Measurements from ENCODE around the gene SYT13. TPM values are rescaled to one million over a fixed set of nuclear protein-coding genes. Genes with fewer than 3 reads are reported as not detected.

Gene SYT13
- total and polyA plus RNA-seq, 10 of the 15 experiments (the other 5 are each of a cell fraction or from before 2014, with no cell fraction given) = not detected

DNA sequence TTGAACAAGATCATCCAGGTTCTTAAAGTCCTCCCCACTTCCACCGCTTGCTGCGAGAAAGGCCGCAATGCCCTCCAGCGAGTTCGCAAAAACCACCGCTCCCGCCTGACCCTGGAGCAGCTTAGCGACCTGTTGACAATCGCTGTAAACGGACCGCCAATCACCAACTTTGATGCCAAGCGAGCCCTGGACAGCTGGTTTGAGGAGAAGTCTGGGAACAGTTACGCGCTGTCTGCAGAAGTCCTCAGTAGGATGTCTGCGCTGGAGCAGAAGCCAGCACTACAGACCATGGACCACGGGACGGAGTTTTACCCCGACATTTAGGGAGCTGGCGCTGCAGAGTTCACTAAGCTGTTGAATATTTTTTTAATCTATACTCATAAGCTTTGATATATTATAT lies 58.3 kb downstream of the SYT13 start:
- in situ Hi-C loops (cut with MboI) (no loop called here), intact Hi-C loops (cut with micrococcal nuclease; ENCODE audit: unreplicated experiment) (no loop called here)
- DNase-seq (ENCODE audit: low read depth, low spot score) (no peak), FAIRE-seq (no peak), ATAC-seq (no peak)
- ChIA-PET RAD21 (ENCODE audit: unreplicated experiment) (no interaction called here), SMC1A (ENCODE audit: uncharacterized antibody, unreplicated experiment) (no interaction called here), CTCF (interaction anchor here (1.2 to 1.5 kb wide), 2 partner anchors 10 to 17 kb away, joined by 3 read pairs; no protein-coding TSS in a partner anchor), POLR2A (no interaction called here)
- H3K79me2 ChIP-seq (ENCODE audit: control insufficient read depth, insufficient read depth, low read length) = no peaks in the 10 kb centered on the region
- H3K36me3 ChIP-seq (ENCODE audit: control insufficient read depth in 2 of 2, insufficient read depth in 2 of 2, low read length in 1 of 2) = no peaks in the 10 kb centered on the region; a peak in 1 of 4 replicates
- no peaks in the 10 kb centered on the region for H3K4me1 ChIP-seq (ENCODE audit: control insufficient read depth, insufficient read depth, low read length)
- TF ChIP-seq FOXK2 (IDR thresholded peaks at IDR 0.05) = no peak
- TF ChIP-seq TAF1 (IDR thresholded peaks at IDR 0.05; ENCODE audit: borderline replicate concordance, low read depth, low read length) = no peak
- no peak for TF ChIP-seq NFYB (IDR thresholded peaks at IDR 0.05; ENCODE audit: insufficient read depth, low read depth, low read length)
- no peak for TF ChIP-seq KAT2A (conservative IDR thresholded peaks at IDR 0.05; ENCODE audit: control insufficient read depth, low read depth, low read length)
- TF ChIP-seq MEF2B (IDR thresholded peaks at IDR 0.05; ENCODE audit: partially characterized antibody, poor library complexity, severe bottlenecking) = no peak
- no peak for TF ChIP-seq ZNF217 (IDR thresholded peaks at IDR 0.05)
- TF ChIP-seq, protein P1, sequence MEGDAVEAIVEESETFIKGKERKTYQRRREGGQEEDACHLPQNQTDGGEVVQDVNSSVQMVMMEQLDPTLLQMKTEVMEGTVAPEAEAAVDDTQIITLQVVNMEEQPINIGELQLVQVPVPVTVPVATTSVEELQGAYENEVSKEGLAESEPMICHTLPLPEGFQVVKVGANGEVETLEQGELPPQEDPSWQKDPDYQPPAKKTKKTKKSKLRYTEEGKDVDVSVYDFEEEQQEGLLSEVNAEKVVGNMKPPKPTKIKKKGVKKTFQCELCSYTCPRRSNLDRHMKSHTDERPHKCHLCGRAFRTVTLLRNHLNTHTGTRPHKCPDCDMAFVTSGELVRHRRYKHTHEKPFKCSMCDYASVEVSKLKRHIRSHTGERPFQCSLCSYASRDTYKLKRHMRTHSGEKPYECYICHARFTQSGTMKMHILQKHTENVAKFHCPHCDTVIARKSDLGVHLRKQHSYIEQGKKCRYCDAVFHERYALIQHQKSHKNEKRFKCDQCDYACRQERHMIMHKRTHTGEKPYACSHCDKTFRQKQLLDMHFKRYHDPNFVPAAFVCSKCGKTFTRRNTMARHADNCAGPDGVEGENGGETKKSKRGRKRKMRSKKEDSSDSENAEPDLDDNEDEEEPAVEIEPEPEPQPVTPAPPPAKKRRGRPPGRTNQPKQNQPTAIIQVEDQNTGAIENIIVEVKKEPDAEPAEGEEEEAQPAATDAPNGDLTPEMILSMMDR (IDR thresholded peaks at IDR 0.05 in 2 of 3, conservative IDR thresholded peaks at IDR 0.05 in 1 of 3; ENCODE audit: control insufficient read depth in 2 of 3, extremely low read depth in 1 of 3, insufficient read depth in 1 of 3, low read depth in 3 of 3, low read length in 3 of 3) = no peak
- no peak for TF ChIP-seq SUZ12 (IDR thresholded peaks at IDR 0.05; ENCODE audit: unreplicated experiment)
- no peak for TF ChIP-seq EZH2 (IDR thresholded peaks at IDR 0.05; ENCODE audit: borderline replicate concordance, control insufficient read depth, low read depth, low read length)
- no peak for TF ChIP-seq FOS (IDR thresholded peaks at IDR 0.05; ENCODE audit: borderline replicate concordance, extremely low read depth, insufficient read length)
- TF ChIP-seq, protein P2, sequence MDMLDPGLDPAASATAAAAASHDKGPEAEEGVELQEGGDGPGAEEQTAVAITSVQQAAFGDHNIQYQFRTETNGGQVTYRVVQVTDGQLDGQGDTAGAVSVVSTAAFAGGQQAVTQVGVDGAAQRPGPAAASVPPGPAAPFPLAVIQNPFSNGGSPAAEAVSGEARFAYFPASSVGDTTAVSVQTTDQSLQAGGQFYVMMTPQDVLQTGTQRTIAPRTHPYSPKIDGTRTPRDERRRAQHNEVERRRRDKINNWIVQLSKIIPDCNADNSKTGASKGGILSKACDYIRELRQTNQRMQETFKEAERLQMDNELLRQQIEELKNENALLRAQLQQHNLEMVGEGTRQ (IDR thresholded peaks at IDR 0.05; ENCODE audit: borderline replicate concordance, low read depth, low read length) = no peak
- TF ChIP-seq WRNIP1 (IDR thresholded peaks at IDR 0.05; ENCODE audit: borderline replicate concordance, low read depth, low read length) = no peak
- no peak for TF ChIP-seq NRF1 (conservative IDR thresholded peaks at IDR 0.05; ENCODE audit: low read depth, low read length)
- TF ChIP-seq CBFB (IDR thresholded peaks at IDR 0.05; ENCODE audit: low read depth) = no peak
- no peak for TF ChIP-seq BMI1 (IDR thresholded peaks at IDR 0.05; ENCODE audit: borderline replicate concordance)
- no peak for TF ChIP-seq POLR2AphosphoS5 (IDR thresholded peaks at IDR 0.05; ENCODE audit: low read length)
- TF ChIP-seq ATF2 (IDR thresholded peaks at IDR 0.05; ENCODE audit: low read length) = no peak
- H3K9ac ChIP-seq (ENCODE audit: control insufficient read depth, insufficient read depth, low read length) = no peak overlapping the region
- no peak overlapping the region for H3K4me2 ChIP-seq (ENCODE audit: control insufficient read depth, insufficient read depth)
- no peaks in the 10 kb centered on the region for H3K27me3 ChIP-seq (replicated peaks in 1 of 2; ENCODE audit: control insufficient read depth in 2 of 2, insufficient read depth in 2 of 2, low read length in 1 of 2)
- H3K27ac ChIP-seq (ENCODE audit: control insufficient read depth, insufficient read depth) = no peak overlapping the region
- WGBS (ENCODE audit: insufficient coverage, insufficient replicate concordance, low lambda C conversion rate, missing lambda C conversion rate) = 86% methylated on average over 19 of the region's 19 CpGs
- H2AFZ ChIP-seq (ENCODE audit: control insufficient read depth, low read depth, low read length) = no peak overlapping the region
- H3K9me3 ChIP-seq (replicated peaks; ENCODE audit: control insufficient read depth, insufficient read depth, low read length) = no peaks in the 10 kb centered on the region
- no peak overlapping the region for H3K4me3 ChIP-seq
- BruUV-seq (replicated peaks) = no TSS peak
- no peaks in the 10 kb centered on the region for H4K20me1 ChIP-seq (ENCODE audit: control insufficient read depth, insufficient read depth)

Data from GM12878 (cell line).